GM18858 (cell line): ENCODE measurements around the gene NKAP.
"Not testable (repeated sequence)": the region's sequence is repeated elsewhere in the genome, so short reads cannot be mapped to it uniquely, and the experiment has no call there.

Experiments used
- ATAC-seq: cut with Tn5 transposase; IDR thresholded peaks from one replicate; pipeline ENCODE4 v1.9.1; 2021; ENCODE audit not compliant: unreplicated experiment

The NKAP gene

GRCh38 chrX:119943185-119943988 is at the start of gene NKAP:
Gene NKAP (minus strand): TSS chrX:119943751. CDS start chrX:119943605, 146 bp downstream.
- ATAC-seq, result peak; percentile 72

- no peak for ATAC-seq
Observed at GRCh38 chrX:119991005-119991787, 47.6 kb upstream of the NKAP start.

GRCh38 chrX:119990556-119991004 is 47.0 kb upstream of the NKAP start:
- no peak for ATAC-seq

GRCh38 chrX:119989905-119990555 is 46.5 kb upstream of the NKAP start:
- no peak for ATAC-seq

GRCh38 chrX:119986203-119986602 is 42.7 kb upstream of the NKAP start:
- ATAC-seq, result no peak

- no peak for ATAC-seq
Observed at GRCh38 chrX:119984652-119985051, 41.1 kb upstream of the NKAP start.

GRCh38 chrX:119983494-119983893 is 39.9 kb upstream of the NKAP start:
- no peak for ATAC-seq

- ATAC-seq, result no peak
Observed at GRCh38 chrX:119982145-119982544, 38.6 kb upstream of the NKAP start.

GRCh38 chrX:119981286-119982070 is 37.9 kb upstream of the NKAP start:
- ATAC-seq, result no peak

GRCh38 chrX:119977172-119977571 is 33.6 kb upstream of the NKAP start:
- ATAC-seq, result not testable (repeated sequence)

- no peak for ATAC-seq
Observed at GRCh38 chrX:119971184-119971583, 27.6 kb upstream of the NKAP start.

GRCh38 chrX:119970574-119970973 is 27.0 kb upstream of the NKAP start:
- no peak for ATAC-seq

- ATAC-seq, result not testable (repeated sequence)
Observed at GRCh38 chrX:119966837-119967236, 23.3 kb upstream of the NKAP start.

- no peak for ATAC-seq
Observed at GRCh38 chrX:119960625-119961024, 17.1 kb upstream of the NKAP start.

GRCh38 chrX:119955807-119956570 is 12.4 kb upstream of the NKAP start:
- ATAC-seq, result not testable (repeated sequence)

- no peak for ATAC-seq
Observed at GRCh38 chrX:119954374-119954773, 10.8 kb upstream of the NKAP start.

- no peak for ATAC-seq
Observed at GRCh38 chrX:119948381-119948780, 4.8 kb upstream of the NKAP start.

GRCh38 chrX:119945481-119945880 is 1.9 kb upstream of the NKAP start:
- ATAC-seq, result no peak

- ATAC-seq, result no peak
Observed at GRCh38 chrX:119942831-119943184, 743 bp downstream of the NKAP start.

- no peak for ATAC-seq
Observed at GRCh38 chrX:119942173-119942819, 1.3 kb downstream of the NKAP start.
